ENCODE data around the gene ANAPC2.

Gene ANAPC2

GRCh38 chr9:137192859-137193258 lies 4.5 kb upstream of the ANAPC2 start:
- no peak for DNase-seq (ENCODE audit: low read depth)

- DNase-seq (ENCODE audit: low read depth): no peak
Measured at GRCh38 chr9:137192448-137192780, 4.1 kb upstream of the ANAPC2 start.

- DNase-seq (ENCODE audit: low read depth): no peak
Measured at GRCh38 chr9:137191691-137192447, 3.5 kb upstream of the ANAPC2 start.

GRCh38 chr9:137191245-137191644 lies 2.9 kb upstream of the ANAPC2 start:
- no peak for DNase-seq (ENCODE audit: low read depth)

GRCh38 chr9:137190315-137190856 lies 2.0 kb upstream of the ANAPC2 start:
- no peak for DNase-seq (ENCODE audit: low read depth)

GRCh38 chr9:137189297-137190295 lies 1.2 kb upstream of the ANAPC2 start:
- no peak for DNase-seq (ENCODE audit: low read depth)

- no peak for DNase-seq (ENCODE audit: low read depth)
Measured at GRCh38 chr9:137188086-137188489, 272 bp downstream of the ANAPC2 start.

GRCh38 chr9:137187386-137187785 lies 974 bp downstream of the ANAPC2 start:
- DNase-seq (ENCODE audit: low read depth): no peak

- DNase-seq (ENCODE audit: low read depth): no peak
Measured at GRCh38 chr9:137186385-137186784, 2.0 kb downstream of the ANAPC2 start.

- no peak for DNase-seq (ENCODE audit: low read depth)
Measured at GRCh38 chr9:137185921-137186320, 2.4 kb downstream of the ANAPC2 start.

- no peak for DNase-seq (ENCODE audit: low read depth)
Measured at GRCh38 chr9:137184881-137185660, 3.3 kb downstream of the ANAPC2 start.

- no peak for DNase-seq (ENCODE audit: low read depth)
Measured at GRCh38 chr9:137183980-137184595, 4.3 kb downstream of the ANAPC2 start.

GRCh38 chr9:137182836-137183235 lies 5.5 kb downstream of the ANAPC2 start:
- no peak for DNase-seq (ENCODE audit: low read depth)

GRCh38 chr9:137181680-137182079 lies 6.7 kb downstream of the ANAPC2 start:
- DNase-seq (ENCODE audit: low read depth): no peak

- DNase-seq (ENCODE audit: low read depth): no peak
Measured at GRCh38 chr9:137180491-137180890, 7.9 kb downstream of the ANAPC2 start.

GRCh38 chr9:137179761-137180160 lies 8.6 kb downstream of the ANAPC2 start:
- no peak for DNase-seq (ENCODE audit: low read depth)

- no peak for DNase-seq (ENCODE audit: low read depth)
Measured at GRCh38 chr9:137178939-137179630, 9.3 kb downstream of the ANAPC2 start.

GRCh38 chr9:137178201-137178938 lies 10.0 kb downstream of the ANAPC2 start:
- no peak for DNase-seq (ENCODE audit: low read depth)

GRCh38 chr9:137176302-137177182 lies 11.8 kb downstream of the ANAPC2 start:
- DNase-seq (ENCODE audit: low read depth): no peak

Data from stimulated activated CD8-positive, alpha-beta memory T cell treated with anti-CD3 and anti-CD28 coated beads, Interleukin-12 subunit alpha, Interleukin-12 subunit beta, amount 100 ng/mL, for 4 hours (primary cell).